Smooth muscle cell (in vitro differentiated cells): ENCODE measurements around the gene ULK4. TPM values are rescaled to one million over a fixed set of nuclear protein-coding genes. Genes with fewer than 3 reads are reported as not detected.

ENCODE experiments used
- DNase-seq: peaks from one replicate; lab custom pipeline; 2025; ENCODE audit not compliant: unreplicated experiment; lab: John Stamatoyannopoulos, UW
- H2AFZ ChIP-seq: fragments of 200-600 bp; sonication (generic); 2 replicates; pipeline ENCODE4 v1.6.0; 2016; ENCODE audit warnings: antibody characterized with exemption, low read depth, mild to moderate bottlenecking
- H3F3A ChIP-seq: fragments of 200-600 bp; sonication (generic); 2 replicates; pipeline ENCODE4 v1.6.0; 2017; ENCODE audit warnings: antibody characterized with exemption, low read depth
- H3K27ac ChIP-seq: fragments of 200-600 bp; sonication (generic); 2 replicates; pipeline ENCODE4 v1.5.1; 2016; ENCODE audit warnings: low read depth, mild to moderate bottlenecking
- H3K27me3 ChIP-seq: fragments of 200-600 bp; sonication (generic); 2 replicates; pipeline ENCODE4 v1.6.1; 2016; ENCODE audit warnings: low read depth, mild to moderate bottlenecking
- H3K36me3 ChIP-seq: fragments of 200-600 bp; sonication (generic); 2 replicates; pipeline ENCODE4 v1.5.1; 2016; ENCODE audit warnings: low read depth
- H3K4me1 ChIP-seq: fragments of 200-600 bp; sonication (generic); 2 replicates; pipeline ENCODE4 v1.5.1; 2016; ENCODE audit warnings: low read depth
- H3K4me2 ChIP-seq: fragments of 200-600 bp; sonication (generic); 2 replicates; pipeline ENCODE4 v1.6.0; 2016; ENCODE audit warnings: mild to moderate bottlenecking
- H3K4me3 ChIP-seq: fragments of 200-600 bp; sonication (generic); 2 replicates; pipeline ENCODE4 v1.5.1; 2016; ENCODE audit warnings: mild to moderate bottlenecking
- H3K79me2 ChIP-seq: fragments of 200-600 bp; sonication (generic); 2 replicates; pipeline ENCODE4 v1.6.0; 2016; ENCODE audit warnings: low read depth, mild to moderate bottlenecking
- H3K9ac ChIP-seq: fragments of 200-600 bp; sonication (generic); 2 replicates; pipeline ENCODE4 v1.6.0; 2016; ENCODE audit warnings: low read depth
- H3K9me3 ChIP-seq: fragments of 200-600 bp; sonication (generic); replicated peaks from 2 replicates; pipeline ENCODE4 v1.5.1; 2016; ENCODE audit warnings: low read depth
- H4K20me1 ChIP-seq: fragments of 200-600 bp; sonication (generic); 2 replicates; pipeline ENCODE4 v1.6.0; 2016; ENCODE audit warnings: low read depth
- WGBS: methylation state at CpG from one replicate; pipeline ENCODE4 v1.1.7; 2016; ENCODE audit warnings: low lambda C conversion rate; 5-methylcytosine and 5-hydroxymethylcytosine counted together
- polyA plus RNA-seq: library from polyadenylated mRNA; unstranded; fragments of >200 nt; fragmentation: Nextera tagmentation; extraction: Ambion mirVana; gene quantifications from 2 replicates; pipeline ENCODE4 v1.2.1, GENCODE V29; 2016
- total RNA-seq: library from RNA; depleted of rRNA; stranded (reverse); fragments of >200 nt; gene quantifications from 2 replicates; pipeline ENCODE4 v1.2.3, GENCODE V29; 2014
- TF ChIP-seq, protein P1 (sequence below): fragments of 200-600 bp; sonication (generic); IDR thresholded peaks from 2 replicates; pipeline ENCODE4 v1.5.1; 2017; ENCODE audit warnings: borderline replicate concordance, mild to moderate bottlenecking, antibody characterized with exemption; ENCODE audit not compliant: insufficient read depth, poor library complexity, severe bottlenecking

Gene ULK4
- 10.3 and 14.2 TPM in 2 replicates for total RNA-seq
- polyA plus RNA-seq = 4.3 and 5.4 TPM in 2 replicates

DNA sequence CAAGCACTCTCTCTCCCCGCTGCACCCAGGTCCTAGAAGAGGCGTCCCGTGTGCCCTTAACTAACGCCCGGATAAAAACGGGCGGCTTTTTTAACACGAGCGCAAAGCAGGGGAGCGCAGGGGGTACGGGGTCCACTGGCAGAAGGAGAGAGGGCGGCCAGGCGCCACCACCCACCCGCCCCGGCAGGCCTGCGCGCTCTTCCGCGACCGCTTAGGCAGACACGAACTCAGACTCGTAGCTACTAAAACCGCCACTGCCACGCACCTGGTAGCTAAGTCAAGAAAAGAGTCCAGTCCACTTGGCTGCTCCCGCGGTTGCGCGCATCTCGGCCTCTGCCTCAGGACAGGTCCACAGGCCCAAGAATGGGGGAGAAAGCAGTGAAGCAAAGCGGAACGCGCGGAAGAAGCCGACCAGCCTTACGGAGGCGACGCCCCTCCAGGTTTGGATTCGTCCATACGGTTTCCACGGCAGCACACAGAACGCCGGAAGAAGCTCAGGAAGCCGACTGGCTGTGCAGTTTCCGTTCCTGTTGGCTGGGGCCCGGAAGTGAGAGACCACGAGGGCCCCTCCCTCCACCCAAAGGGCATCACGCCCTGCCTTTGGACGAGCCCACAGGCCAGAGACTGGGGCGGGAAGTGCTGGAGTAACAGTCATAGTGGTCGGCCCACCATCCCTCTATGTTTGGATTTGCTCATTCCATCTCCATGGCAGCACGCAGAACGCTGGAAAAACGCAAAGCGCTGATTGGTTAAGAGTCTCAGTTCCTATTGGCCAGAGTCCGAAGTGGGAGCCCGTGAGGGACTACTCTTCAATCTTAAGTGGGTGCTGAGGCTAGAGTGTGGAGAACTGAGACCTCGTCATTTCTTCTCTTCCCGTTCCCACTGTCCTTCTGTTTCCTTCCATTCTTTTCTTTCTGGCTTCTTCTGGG lies at the start of gene ULK4:
TSS of gene ULK4 (minus strand) at position 353 of the 929 bp plus-strand sequence. CDS start 7,344 bp downstream, outside the sequence.
- Histone ChIP-seq H3K27ac (peak within 1 kb of the TSS; percentile 97), H3K36me3 (no peaks in the 10 kb centered on the region), H2AFZ (peak within 1 kb of the TSS; percentile 75), H3K27me3 (no peaks in the 10 kb centered on the region), H4K20me1 (no peaks in the 10 kb centered on the region), H3K79me2 (peaks cover 13% of the 10 kb centered on the region), H3F3A (no peaks in the 10 kb centered on the region), H3K4me1 (peaks cover 5% of the 10 kb centered on the region), H3K4me3 (peak within 1 kb of the TSS; percentile 78), H3K4me2 (peak within 1 kb of the TSS; percentile 92), H3K9ac (peak within 1 kb of the TSS; percentile 91), H3K9me3 (no peaks in the 10 kb centered on the region)
- TF ChIP-seq, protein P1, sequence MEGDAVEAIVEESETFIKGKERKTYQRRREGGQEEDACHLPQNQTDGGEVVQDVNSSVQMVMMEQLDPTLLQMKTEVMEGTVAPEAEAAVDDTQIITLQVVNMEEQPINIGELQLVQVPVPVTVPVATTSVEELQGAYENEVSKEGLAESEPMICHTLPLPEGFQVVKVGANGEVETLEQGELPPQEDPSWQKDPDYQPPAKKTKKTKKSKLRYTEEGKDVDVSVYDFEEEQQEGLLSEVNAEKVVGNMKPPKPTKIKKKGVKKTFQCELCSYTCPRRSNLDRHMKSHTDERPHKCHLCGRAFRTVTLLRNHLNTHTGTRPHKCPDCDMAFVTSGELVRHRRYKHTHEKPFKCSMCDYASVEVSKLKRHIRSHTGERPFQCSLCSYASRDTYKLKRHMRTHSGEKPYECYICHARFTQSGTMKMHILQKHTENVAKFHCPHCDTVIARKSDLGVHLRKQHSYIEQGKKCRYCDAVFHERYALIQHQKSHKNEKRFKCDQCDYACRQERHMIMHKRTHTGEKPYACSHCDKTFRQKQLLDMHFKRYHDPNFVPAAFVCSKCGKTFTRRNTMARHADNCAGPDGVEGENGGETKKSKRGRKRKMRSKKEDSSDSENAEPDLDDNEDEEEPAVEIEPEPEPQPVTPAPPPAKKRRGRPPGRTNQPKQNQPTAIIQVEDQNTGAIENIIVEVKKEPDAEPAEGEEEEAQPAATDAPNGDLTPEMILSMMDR = no peak
- 1% methylated on average over 58 of the region's 58 CpGs for WGBS
- peak; percentile 99 for DNase-seq

DNA sequence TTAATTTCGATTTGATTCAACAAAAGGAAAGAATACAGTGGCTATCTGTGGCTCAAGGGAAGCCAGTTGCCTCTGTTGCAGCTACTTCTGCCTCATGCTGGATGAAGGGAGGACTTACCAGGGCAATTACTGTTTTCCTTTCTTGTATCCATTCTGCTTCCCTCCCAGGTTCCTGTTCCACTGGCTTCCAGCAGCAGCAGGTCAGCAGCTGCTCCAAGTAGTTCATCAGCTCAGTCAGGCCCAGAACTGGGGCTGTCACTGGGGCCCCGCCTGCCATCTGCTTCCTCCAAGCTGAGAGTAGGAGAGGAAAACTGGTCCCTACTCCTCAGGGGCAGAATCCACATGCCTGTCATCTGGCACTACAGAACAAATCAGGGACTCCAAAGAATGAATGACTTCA lies 48.6 kb upstream of the ULK4 start:
- Histone ChIP-seq H3K4me2 (no peak overlapping the region), H4K20me1 (peaks cover 13% of the 10 kb centered on the region), H3K27ac (no peak overlapping the region), H2AFZ (no peak overlapping the region), H3K36me3 (no peaks in the 10 kb centered on the region), H3K27me3 (no peaks in the 10 kb centered on the region), H3K9me3 (no peaks in the 10 kb centered on the region), H3K79me2 (peaks cover 17% of the 10 kb centered on the region), H3K9ac (no peak overlapping the region), H3K4me3 (no peak overlapping the region), H3K4me1 (peaks cover 12% of the 10 kb centered on the region), H3F3A (peaks cover 4% of the 10 kb centered on the region)
- TF ChIP-seq, protein P1 = no peak
- no peak for DNase-seq
- 84% methylated on average over 2 of the region's 2 CpGs for whole genome bisulfite sequencing

DNA sequence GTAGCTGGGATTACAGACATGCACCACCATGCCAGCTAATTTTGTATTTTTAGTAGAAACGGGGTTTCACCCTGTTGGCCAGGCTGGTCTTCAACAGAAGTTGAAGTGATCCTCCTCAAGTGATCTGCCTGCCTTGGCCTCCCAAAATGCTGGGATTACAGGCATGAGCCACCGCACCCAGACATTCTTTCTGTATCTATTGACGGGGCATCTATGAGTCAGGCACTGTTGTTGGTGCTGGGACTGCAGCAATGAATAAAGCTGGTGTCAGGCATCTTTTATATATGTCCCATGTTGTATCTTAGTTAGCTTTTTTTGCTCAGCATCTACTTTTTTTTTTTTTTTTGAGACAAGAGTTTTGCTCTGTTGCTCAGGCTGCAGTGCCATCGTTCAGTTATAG lies 47.6 kb upstream of the ULK4 start:
- no peak overlapping the region for H3K4me3 ChIP-seq
- H3K4me2 ChIP-seq = no peak overlapping the region
- no peak for DNase-seq
- no peaks in the 10 kb centered on the region for H3K27me3 ChIP-seq
- H3K4me1 ChIP-seq = peaks cover 2% of the 10 kb centered on the region
- H3K36me3 ChIP-seq = no peaks in the 10 kb centered on the region
- H3F3A ChIP-seq = peaks cover 4% of the 10 kb centered on the region
- H3K79me2 ChIP-seq = peaks cover 6% of the 10 kb centered on the region
- H3K27ac ChIP-seq = no peak overlapping the region
- no peaks in the 10 kb centered on the region for H3K9me3 ChIP-seq
- H3K9ac ChIP-seq = no peak overlapping the region
- peaks cover 3% of the 10 kb centered on the region for H4K20me1 ChIP-seq
- WGBS = 59% methylated on average over 4 of the region's 4 CpGs
- TF ChIP-seq, protein P1 = no peak
- no peak overlapping the region for H2AFZ ChIP-seq
